Breast epithelium (tissue), 3 donors: ENCODE results near the gene CORO1C.

ENCODE experiments used
- POLR2A ChIP-seq: fragments of 450-650 bp; IDR thresholded peaks from one replicate; pipeline ENCODE4 v1.6.1; 2016; ENCODE audit warnings: antibody characterized with exemption, mild to moderate bottlenecking, moderate library complexity
- TF ChIP-seq, protein P1 (sequence below), 3 donors: fragments of 450-650 bp; IDR thresholded peaks; one replicate each; pipeline ENCODE4 v1.5.1; 2016 to 2017; ENCODE audit warnings: antibody characterized with exemption in 3 of 3, mild to moderate bottlenecking in 3 of 3, moderate library complexity in 3 of 3

DNA sequence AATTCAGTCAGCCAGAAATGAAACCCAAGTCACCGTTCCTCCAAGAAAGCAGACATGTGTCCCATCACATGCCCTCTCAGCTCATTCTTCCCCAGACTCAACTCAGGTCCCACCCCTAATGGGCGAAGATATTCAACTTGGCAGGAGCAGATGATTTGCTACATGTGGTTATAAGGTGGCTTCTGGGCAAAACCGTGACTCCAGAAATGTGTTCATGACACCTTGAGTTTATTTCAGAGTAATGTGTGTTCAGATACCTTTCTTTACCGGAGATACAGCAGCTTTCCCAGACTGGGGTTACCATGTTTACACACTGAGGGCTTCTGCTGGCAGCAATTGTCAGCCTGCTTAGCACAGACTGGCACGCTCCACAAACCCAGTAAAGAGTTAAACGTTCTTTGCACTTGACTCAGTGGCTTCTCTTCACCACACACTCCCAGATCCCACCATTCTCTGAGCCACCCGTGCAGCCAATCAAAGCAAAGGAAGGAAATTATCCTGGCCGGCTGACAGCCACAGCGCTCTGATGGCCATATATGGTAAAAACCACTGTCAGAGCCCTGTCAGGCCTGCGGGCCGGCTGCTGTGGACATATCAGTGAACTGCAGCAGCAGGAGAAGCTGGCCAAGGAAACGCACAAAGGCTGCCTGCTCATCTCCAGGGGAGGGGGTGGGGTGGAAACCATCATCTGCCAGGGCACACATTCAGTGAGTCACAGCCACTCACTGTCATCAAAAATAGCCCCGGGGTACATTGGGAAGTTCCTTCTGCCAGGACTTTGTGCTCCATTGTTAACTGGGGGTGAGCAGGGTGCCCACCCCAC lies 39.9 kb downstream of the CORO1C start:
- TF ChIP-seq POLR2A = no peak
- TF ChIP-seq, protein P1, sequence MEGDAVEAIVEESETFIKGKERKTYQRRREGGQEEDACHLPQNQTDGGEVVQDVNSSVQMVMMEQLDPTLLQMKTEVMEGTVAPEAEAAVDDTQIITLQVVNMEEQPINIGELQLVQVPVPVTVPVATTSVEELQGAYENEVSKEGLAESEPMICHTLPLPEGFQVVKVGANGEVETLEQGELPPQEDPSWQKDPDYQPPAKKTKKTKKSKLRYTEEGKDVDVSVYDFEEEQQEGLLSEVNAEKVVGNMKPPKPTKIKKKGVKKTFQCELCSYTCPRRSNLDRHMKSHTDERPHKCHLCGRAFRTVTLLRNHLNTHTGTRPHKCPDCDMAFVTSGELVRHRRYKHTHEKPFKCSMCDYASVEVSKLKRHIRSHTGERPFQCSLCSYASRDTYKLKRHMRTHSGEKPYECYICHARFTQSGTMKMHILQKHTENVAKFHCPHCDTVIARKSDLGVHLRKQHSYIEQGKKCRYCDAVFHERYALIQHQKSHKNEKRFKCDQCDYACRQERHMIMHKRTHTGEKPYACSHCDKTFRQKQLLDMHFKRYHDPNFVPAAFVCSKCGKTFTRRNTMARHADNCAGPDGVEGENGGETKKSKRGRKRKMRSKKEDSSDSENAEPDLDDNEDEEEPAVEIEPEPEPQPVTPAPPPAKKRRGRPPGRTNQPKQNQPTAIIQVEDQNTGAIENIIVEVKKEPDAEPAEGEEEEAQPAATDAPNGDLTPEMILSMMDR (IDR thresholded peaks at IDR 0.05) = peak; percentile 70 to 90 (median 71)
